Mucosa of rectum (tissue), 2 donors: ENCODE results near the gene SLC17A8.

Experiments used
- H3K27ac ChIP-seq, 2 donors: one replicate each; pipeline ENCODE4 v1.7.0; 2013; ENCODE audit warnings: inconsistent platforms in 2 of 2, low read depth in 2 of 2, low read length in 2 of 2
- H3K27me3 ChIP-seq, 2 donors: one replicate each; pipeline ENCODE4 v1.7.0; 2013; ENCODE audit warnings: low read length in 2 of 2; ENCODE audit not compliant: control insufficient read depth in 2 of 2, insufficient read depth in 2 of 2
- H3K36me3 ChIP-seq, 2 donors: one replicate each; pipeline ENCODE4 v1.7.0; 2013; ENCODE audit warnings: low read length in 2 of 2; ENCODE audit not compliant: control insufficient read depth in 2 of 2, insufficient read depth in 2 of 2
- H3K4me1 ChIP-seq, 2 donors: one replicate each; pipeline ENCODE4 v1.7.0; 2013; ENCODE audit warnings: low read length in 2 of 2, mild to moderate bottlenecking in 1 of 2; ENCODE audit not compliant: control insufficient read depth in 2 of 2, insufficient read depth in 2 of 2
- H3K4me3 ChIP-seq, 2 donors: one replicate each; pipeline ENCODE4 v1.7.0; 2013; ENCODE audit warnings: low read length in 2 of 2
- H3K9ac ChIP-seq, 2 donors: one replicate each; pipeline ENCODE4 v1.7.0; 2013; ENCODE audit warnings: low read length in 2 of 2, low read depth in 1 of 2, mild to moderate bottlenecking in 1 of 2
- H3K9me3 ChIP-seq, 2 donors: one replicate each; pipeline ENCODE4 v1.7.0; 2013; ENCODE audit warnings: low read length in 2 of 2; ENCODE audit not compliant: control insufficient read depth in 2 of 2
- donor health status: healthy.
- donor health status: Normal muscosa, but diverticular disease.

The SLC17A8 gene

DNA sequence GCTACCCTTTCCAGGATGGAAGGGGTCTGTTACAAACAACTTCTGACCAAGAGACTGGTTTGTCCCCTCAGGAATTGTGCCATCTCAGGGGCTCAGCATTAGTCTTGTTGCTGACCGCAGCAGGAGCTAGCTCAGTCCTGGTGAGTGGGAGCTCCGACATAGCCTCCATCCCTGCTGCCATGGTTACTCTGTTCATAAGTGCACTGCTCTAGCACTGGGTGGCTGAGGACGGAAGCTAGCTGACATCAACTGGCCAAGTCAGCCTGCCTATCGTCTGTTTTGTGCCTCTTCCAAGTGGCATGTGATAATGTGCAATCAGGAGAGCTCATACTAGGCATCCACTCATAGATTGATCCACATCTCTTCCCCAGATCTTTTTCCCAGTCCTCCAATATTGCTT lies 7.5 kb downstream of the SLC17A8 start:
- Histone ChIP-seq H3K27ac (no peak overlapping the region), H3K36me3 (no peaks in the 10 kb centered on the region), H3K27me3 (no peaks in the 10 kb centered on the region), H3K9ac (no peak overlapping the region), H3K4me1 (no peaks in the 10 kb centered on the region), H3K9me3 (no peaks in the 10 kb centered on the region), H3K4me3 (no peak overlapping the region)

DNA sequence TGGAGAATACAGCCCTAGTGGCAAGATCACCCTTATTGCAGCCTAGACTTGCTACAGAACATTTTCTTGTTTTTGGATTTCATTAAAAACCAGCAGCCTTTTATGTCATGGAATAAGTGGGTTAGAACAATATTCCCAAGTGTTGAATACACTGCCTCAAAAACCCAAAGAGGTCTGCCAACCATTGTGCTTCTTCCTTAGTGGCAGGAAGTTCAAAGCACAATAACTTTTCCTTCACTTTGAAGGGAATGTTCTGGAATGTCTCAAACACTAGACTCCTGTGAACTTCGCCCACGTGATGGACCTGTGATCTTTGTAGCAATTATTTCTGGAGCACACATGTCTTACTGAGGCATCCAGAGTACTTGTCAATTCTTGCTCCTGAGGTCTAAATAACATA lies 8.5 kb downstream of the SLC17A8 start:
- no peaks in the 10 kb centered on the region for H3K36me3 ChIP-seq
- H3K27ac ChIP-seq, result no peak overlapping the region

DNA sequence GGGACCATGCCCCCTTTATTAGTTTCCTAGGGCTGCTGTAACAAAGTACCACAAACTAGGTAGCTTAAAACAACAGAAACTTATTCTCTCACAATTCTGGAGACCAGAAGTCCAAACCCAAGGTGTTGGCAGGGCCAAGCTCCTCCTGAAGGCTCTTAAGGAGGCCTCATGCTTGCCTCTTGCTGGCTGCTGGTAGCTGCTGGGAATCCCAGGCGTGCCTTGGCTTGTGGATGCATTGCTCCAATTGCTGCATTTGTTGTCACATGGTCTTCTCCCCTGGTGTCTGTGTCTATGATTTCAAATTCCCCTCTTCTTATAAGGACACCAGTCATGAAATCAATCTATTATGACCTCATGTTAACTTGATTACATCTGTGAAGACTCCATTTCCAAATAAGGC lies 11.2 kb downstream of the SLC17A8 start:
- H3K4me3 ChIP-seq, result no peak overlapping the region
- no peak overlapping the region for H3K9ac ChIP-seq
- H3K4me1 ChIP-seq, result no peaks in the 10 kb centered on the region
- no peaks in the 10 kb centered on the region for H3K9me3 ChIP-seq
- H3K27me3 ChIP-seq, result no peaks in the 10 kb centered on the region
- no peaks in the 10 kb centered on the region for H3K36me3 ChIP-seq
- no peak overlapping the region for H3K27ac ChIP-seq

More for the DNA sequence above, 8.5 kb downstream of the SLC17A8 start:
- H3K9ac ChIP-seq, result no peak overlapping the region
- H3K4me1 ChIP-seq, result no peaks in the 10 kb centered on the region
- no peaks in the 10 kb centered on the region for H3K9me3 ChIP-seq
- no peaks in the 10 kb centered on the region for H3K27me3 ChIP-seq
- no peak overlapping the region for H3K4me3 ChIP-seq

DNA sequence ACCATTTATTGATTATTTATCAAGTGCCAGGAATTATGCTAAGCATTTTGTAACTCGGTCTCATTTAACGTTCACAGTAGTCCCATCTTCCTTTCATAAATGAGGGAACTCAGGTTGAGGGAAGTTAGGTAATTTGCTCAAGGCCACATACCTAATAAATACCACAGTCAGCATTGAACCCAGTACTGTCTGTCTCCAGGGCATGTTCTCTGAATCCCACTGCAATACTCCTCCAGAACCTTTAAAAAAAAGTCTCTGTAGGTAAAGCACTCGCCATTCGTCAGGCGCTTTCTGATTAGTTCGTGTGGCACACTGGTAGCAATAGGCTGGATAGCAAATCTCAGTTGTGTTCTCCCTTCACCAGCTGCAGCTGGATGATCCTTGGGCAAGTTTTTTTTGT lies 14.3 kb downstream of the SLC17A8 start:
- Histone ChIP-seq H3K36me3 (no peaks in the 10 kb centered on the region), H3K27ac (no peak overlapping the region), H3K9me3 (no peaks in the 10 kb centered on the region), H3K9ac (no peak overlapping the region), H3K27me3 (no peaks in the 10 kb centered on the region), H3K4me3 (no peak overlapping the region), H3K4me1 (no peaks in the 10 kb centered on the region)

DNA sequence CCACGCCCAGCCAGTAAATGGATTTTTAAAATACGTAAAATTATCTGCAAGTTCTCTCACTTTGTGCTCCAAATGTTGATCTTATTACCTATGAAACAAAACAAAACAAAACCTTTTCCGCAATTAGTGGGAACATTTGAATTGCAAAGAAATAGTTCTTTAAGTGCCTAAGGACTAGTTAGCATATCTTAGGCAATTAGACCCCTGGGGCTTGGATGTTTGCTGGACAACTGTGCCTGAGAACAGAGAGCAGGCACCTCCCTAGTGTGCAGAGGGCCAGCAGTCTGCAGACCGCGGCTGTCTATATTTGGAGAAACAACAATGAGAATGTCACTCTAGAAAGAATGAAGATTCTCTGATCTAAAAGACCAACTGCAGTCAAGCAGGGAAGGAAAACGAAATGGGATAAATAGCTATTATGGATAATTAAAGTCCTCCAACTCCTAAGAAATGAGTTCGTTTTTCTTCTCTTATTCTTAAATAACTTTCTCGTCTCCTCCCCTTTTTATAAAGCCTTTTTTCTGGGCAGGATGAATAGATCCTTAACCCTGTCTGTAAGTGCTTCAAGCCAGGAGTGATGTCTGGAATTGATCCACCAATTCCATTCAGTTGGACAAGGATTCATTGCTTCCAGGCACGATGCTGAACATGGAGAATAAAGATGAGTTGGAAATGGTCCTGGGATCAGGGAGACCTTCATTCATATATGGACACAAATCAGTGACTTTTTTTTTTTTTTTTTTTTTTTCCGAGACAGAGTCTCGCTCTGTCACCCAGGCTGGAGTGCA lies 16.2 kb downstream of the SLC17A8 start:
- H3K9ac ChIP-seq, result no peak overlapping the region
- H3K4me1 ChIP-seq, result no peaks in the 10 kb centered on the region
- H3K4me3 ChIP-seq, result no peak overlapping the region
- no peaks in the 10 kb centered on the region for H3K36me3 ChIP-seq
- H3K27ac ChIP-seq, result no peak overlapping the region
- no peaks in the 10 kb centered on the region for H3K27me3 ChIP-seq
- H3K9me3 ChIP-seq, result no peaks in the 10 kb centered on the region

DNA sequence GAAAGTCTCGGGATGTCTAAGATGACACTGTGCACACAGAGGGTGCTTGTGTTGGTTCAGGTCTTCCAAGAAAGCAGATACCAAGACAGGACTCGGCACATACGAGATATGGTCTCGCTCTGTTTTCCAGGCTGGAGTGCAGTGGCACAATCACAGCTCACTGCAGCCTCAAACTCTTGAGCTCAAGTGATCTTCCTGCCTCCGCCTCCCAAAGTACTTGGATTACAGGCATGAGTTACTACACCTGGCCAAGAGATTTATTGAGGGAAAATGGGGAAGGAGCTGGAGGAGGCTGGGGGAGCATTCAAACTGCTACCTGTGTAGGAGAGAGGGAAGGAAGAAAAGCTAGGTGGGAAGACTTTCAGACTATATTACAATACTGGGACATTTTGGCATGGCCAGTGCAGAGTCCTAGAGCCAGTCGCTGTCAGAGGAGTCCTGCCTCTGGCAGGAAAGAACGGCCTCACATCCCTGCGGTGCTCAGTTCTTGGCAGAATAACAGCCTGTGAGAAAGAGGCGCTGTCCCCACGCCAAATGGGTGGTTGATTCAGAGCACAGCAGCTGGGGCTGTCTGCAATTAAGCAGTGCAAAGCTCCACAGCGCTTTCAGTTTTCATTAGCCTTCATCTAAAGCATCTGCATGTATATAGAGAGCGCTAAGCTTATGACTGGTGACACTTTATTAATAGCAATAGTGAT lies 18.3 kb downstream of the SLC17A8 start:
- H3K4me3 ChIP-seq, result no peak overlapping the region
- H3K4me1 ChIP-seq, result no peaks in the 10 kb centered on the region
- H3K36me3 ChIP-seq, result no peaks in the 10 kb centered on the region
- no peak overlapping the region for H3K27ac ChIP-seq
- no peak overlapping the region for H3K9ac ChIP-seq
- no peaks in the 10 kb centered on the region for H3K27me3 ChIP-seq
- no peaks in the 10 kb centered on the region for H3K9me3 ChIP-seq

DNA sequence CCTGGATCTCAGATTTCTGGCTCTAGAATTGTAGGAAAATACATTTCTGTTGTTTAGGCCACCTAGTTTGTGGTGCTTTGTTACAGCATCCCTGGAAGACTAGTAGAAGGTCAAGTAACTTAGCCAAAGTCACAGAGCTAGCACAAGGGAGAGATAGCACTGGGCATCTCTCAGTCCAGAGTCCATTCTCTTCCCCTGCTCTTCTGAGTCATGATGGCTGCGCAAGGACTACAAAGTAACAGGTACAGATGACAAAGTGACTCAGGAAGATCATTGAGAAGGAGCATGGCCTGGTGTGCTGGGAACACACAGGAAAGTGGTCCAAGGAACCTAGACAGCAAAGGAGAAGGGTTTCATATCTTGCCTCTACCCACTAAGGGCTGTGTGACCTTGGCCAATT lies 19.3 kb downstream of the SLC17A8 start:
- Histone ChIP-seq H3K9ac (no peak overlapping the region), H3K27ac (no peak overlapping the region), H3K4me1 (no peaks in the 10 kb centered on the region), H3K36me3 (no peaks in the 10 kb centered on the region), H3K9me3 (no peaks in the 10 kb centered on the region), H3K27me3 (no peaks in the 10 kb centered on the region), H3K4me3 (no peak overlapping the region)

DNA sequence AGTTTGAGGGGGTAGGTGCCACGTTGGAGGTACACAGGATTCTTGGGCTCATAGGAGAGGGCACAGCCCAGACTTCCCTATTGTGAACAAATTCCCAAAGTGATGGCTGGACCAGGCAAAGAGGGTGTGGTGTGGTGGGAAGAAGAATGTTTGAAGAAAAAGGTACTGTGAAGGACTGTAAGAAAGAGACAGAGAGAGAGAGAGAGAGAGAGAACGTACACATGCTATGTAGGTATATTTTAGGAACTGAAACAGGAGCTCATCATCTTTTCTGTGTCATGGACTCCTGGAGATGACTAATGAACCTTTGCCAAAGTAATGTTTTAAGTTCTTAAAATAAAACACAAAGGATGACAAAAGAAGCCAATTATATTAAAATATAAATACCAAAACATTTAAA lies 24.5 kb downstream of the SLC17A8 start:
- H3K9me3 ChIP-seq, result no peaks in the 10 kb centered on the region
- no peaks in the 10 kb centered on the region for H3K4me1 ChIP-seq
- H3K36me3 ChIP-seq, result no peaks in the 10 kb centered on the region
- no peak overlapping the region for H3K9ac ChIP-seq
- no peak overlapping the region for H3K27ac ChIP-seq
- H3K27me3 ChIP-seq, result no peaks in the 10 kb centered on the region
- no peak overlapping the region for H3K4me3 ChIP-seq

DNA sequence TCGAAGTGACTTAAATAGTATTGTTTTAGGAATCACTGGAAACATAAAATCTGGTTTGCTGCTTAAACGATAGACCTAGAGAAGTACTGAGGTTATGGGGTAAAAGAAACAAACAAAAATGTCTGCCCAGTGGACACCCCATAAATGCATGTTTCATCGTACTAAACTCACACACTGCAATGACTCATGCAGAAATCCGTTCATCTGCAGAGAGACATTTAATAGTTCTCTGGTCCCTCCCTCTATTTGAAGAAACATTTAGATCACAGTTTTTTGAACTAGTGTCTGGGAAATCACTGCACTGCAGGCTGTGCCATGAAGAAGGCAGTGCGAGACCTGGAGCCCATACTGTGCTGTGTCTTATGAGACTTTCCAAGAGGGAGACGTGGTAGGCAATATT lies 25.5 kb downstream of the SLC17A8 start:
- Histone ChIP-seq H3K36me3 (no peaks in the 10 kb centered on the region), H3K27ac (no peak overlapping the region), H3K4me3 (no peak overlapping the region)

DNA sequence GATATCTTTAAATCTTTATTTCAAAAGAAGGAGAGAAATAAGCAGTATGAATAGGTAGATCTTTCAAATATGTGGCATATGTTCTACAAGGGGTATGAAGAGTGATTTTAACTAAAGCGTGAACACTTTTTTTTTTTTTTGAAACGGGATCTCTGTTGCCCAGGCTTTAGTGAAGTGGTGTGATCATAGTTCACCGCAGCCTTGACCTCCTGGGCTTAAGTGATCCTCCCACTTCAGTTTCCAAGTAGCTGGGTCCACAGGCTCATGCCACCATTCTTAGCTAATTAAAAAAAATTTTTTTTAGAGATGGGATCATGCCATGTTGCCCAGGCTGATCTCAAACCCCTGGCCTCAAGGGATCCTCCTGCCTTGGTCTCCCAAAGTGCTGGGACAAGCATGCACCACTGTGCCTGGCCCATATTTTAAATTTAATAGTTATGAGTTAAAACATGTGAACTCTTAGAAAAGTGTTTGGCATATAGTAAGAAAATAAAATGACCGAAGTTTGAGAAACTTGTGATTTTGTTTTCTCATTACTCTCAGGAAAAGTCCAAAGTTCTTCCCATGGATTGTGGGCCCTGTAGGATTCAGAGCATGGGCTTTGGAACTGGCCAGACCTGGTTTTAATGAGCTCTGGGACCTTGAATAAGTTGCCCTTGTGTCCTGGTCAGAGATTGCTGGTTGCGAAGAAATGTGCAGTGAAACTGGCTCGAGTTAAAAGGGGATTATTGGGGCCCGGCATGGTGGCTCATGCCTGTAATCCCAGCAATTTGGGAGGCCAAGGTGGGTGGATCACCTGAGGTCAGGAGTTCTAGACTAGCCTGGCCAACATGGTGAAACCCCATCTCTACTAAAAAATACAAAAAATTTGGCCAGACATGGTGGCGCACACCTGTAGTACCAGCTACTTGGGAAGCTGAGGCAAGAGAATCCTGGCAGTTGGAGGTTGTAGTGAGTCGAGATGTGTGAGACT lies 27.0 kb downstream of the SLC17A8 start:
- no peaks in the 10 kb centered on the region for H3K9me3 ChIP-seq
- no peak overlapping the region for H3K9ac ChIP-seq
- H3K36me3 ChIP-seq, result no peaks in the 10 kb centered on the region
- H3K27ac ChIP-seq, result no peak overlapping the region
- no peaks in the 10 kb centered on the region for H3K27me3 ChIP-seq
- no peaks in the 10 kb centered on the region for H3K4me1 ChIP-seq
- no peak overlapping the region for H3K4me3 ChIP-seq

More for the DNA sequence above, 25.5 kb downstream of the SLC17A8 start:
- Histone ChIP-seq H3K9me3 (no peaks in the 10 kb centered on the region), H3K27me3 (no peaks in the 10 kb centered on the region), H3K4me1 (no peaks in the 10 kb centered on the region), H3K9ac (no peak overlapping the region)
